NCI-H146 treated with DMSO at 0.1 percent for 48 hours (cell line): ENCODE measurements around the gene PXMP4.
A peak's percentile ranks its signal among the peaks of the same experiment; 100 is the strongest.

Experiments used
- DNase-seq: peaks from one replicate; lab custom pipeline; 2025; ENCODE audit not compliant: unreplicated experiment; lab: John Stamatoyannopoulos, UW

The PXMP4 gene

DNA sequence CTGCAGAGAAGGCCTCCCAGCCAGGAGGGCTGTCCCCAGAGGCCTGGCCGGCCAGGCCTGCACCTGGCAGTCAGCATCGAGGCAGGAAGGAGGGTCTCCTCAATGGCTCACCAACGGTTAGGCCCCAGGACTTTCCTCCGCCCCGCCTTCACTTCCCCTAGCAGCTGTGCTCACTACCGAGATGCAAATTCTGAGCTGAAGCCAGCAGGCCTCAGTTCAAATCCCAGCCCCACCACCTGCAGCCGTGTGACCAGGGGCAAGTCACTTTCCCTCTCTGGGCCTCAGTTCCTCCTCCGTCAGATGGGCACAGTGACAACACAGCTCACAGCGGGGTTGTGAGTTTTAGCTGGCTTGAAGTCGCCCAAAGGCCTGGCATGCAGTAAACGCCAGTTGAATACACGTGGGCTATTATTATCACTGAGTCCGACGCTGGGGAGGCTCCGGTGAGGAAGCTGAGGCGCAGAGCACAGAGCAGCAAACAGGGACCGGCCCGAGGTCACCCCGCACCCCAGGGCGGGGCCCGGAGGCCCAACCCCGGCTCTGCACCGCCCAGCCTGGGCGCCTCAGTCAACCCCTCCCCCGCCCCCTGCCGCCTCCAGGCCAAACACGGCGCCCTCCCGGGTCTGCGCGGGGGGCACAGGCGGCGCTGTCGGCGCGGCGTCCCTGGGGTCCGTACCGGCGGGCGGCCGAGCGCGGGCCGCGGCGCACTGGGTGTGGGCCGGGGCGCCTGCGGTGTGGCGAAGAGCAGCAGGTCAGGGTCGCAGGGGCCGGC lies 34.6 kb downstream of the PXMP4 start:
- DNase-seq = peak; percentile 84

DNA sequence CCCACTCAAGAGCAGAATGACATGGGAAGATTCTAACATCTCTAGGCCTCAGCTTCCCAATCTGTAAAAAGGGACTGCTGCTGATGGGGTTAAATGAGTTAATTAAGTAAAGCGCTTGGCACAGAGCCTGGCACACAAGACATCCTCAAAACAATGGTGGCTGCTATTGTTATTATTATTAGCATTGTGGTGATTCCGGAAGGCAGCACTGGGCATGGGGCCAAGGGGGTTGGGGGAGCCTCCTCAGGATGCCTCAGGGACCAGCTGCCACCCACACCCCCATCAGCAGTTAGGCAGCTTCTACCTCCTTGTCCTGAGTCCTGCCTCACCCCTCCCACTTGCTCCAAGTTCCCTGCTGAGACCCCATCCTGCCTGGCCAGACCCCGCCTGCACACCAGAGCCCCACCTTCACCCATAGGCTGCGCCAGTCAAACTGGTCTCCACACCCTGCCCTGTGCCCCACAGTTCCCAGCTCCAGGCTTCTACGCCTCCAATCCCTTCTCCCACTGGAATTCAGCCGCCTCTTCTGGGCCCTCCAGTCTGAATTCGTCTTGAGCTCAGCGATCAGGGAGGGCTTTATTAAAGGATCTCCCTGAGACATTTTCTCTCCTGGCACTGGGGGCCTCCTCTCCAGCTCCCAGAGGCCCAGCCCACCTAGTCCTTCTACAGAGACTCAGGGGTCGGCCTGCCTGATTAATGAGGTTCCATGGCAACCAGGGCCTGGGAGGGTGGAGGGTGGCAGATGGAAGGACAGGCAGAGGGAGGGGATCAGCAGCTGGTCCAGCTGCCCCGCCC lies 35.4 kb downstream of the PXMP4 start:
- peak; percentile 62 for DNase-seq

- no peak for DNase-seq
These were observed 38.3 kb downstream of the PXMP4 start for GRCh38 chr20:33681728-33682353.

DNA sequence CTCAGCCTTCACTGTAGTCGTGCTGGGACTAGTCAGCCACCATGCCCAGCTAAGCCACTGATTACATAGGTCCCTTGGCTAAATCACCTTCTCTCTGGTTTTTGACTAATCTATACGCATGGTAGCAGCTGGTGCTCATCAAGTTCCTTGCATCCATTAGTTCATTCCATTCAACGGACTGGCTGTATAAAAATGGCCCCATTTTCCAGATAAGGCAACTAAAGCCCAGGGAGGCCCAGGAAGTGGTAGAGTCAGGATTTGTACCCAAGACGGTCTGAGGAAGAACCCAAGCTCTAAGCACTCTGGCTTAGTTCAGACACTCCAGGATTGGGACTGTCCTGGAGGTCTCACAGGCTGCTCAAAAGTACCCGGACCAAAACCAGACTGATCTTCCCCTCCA lies 38.8 kb downstream of the PXMP4 start:
- DNase-seq = no peak

- DNase-seq = no peak
These were observed 39.4 kb downstream of the PXMP4 start for GRCh38 chr20:33680686-33681085.

DNA sequence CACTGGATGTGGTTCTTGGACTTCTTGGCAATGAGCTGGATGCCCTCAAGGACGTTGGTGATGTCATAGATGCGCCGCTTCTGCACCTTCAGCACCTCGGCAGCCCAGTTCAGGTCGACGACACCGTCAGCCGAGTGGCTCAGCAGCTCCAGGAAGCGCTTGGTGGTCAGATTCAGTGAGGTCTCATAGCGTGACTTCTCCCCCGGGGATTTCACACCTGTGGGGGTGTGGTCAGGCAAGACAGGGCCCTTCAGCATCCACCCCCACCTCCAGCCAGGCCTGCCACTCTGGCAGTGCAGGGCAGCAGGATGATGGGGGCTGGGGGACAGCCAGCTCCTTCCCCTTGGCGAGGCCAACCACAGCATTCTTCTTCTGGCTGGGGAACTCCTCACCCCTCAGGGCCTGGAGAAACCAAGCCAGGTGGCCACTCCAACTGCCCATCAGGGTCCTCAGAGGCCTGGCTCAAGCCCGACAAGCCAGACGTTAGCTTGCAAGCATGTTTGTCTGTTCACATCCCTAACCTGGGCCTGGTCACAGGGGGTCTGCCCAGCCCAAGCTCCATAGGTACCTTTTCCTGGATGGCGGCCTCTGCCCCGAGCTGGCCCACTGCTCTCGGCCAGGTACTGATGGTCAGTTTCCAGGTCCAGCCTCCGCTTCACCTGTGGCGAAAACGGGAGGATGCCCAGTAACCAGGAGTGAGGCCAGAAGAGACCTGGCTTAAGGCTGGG lies 40.2 kb downstream of the PXMP4 start:
- no peak for DNase-seq

DNA sequence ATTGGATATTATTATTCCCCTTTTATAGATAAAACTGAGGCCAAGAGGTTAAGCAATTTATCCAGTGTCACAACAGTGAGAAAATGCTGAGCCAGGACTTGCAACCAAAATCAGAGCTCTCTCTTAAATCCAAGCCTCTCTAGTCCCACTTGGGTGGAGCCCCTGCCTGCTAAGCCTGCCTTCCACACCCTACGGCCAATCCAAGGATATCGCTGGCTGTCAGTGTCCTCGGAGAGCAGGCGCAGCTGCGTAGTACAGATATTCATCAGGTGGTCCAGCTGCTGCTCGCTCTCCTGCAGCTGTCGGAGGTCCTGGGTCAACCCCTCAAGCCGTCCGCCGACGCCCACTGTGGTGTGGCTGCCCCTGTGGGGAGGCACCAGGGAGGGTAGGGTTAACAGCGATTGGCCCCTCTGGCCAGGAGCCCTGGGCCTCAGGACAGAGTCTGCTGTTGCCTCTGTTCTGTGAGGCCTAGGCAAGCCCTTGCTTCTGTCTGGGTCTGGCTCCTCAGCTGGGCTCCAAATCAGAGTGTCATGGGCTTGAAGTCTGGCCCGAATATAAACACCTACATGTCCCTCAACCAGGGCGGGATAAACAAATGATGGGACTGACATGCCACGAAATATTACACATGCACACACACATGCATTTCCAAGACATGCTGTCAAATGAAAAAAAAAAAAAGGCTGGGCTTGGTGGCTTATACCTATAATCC lies 42.0 kb downstream of the PXMP4 start:
- no peak for DNase-seq

DNA sequence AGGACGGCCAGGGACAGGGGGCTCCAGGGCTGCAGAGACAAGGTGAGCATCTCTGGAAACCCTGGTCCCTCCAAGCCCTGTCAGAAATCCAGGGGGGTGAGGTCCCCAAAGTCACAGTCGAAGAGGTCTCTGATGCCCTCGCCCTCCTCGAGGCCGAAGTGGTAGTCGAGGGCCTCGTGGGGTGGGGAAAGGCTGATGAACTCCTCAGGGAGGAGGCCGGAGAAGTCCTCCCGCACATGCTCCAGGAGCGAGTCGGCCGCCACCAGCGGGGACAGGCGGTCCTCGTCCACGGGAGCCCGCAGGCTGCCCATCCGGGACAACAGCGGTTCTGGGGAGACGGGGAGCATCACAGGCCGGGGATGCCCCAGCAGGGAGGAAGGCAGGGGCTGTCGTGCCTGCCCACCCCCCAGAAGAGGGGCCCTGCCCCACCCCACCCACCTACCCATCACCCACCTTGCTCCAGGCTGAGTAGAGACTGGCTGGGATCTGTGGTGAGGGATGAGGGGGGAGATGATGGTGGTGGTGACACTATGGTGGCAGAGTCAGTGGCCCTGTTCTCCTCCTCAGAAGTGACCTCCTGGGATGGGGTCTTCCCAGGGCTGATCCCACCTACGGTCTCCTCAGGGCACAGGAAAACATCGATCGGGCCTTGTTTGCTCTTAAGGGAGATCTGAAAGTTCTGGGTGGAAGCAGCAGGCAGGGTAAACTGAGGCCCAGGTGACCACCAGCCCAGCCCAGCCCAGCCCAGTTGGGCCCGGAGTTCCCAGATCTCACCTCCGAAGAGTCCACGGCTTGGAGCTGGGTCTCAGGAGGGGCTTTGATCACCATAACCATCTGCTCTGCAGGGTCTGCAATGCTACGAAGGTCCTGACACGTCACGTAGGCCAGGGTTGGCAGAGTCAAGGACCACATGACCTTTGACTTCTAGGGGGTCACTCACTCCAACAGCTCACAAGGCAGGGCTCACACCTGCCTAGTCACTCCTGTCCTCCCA lies 43.2 kb downstream of the PXMP4 start:
- DNase-seq = no peak

DNA sequence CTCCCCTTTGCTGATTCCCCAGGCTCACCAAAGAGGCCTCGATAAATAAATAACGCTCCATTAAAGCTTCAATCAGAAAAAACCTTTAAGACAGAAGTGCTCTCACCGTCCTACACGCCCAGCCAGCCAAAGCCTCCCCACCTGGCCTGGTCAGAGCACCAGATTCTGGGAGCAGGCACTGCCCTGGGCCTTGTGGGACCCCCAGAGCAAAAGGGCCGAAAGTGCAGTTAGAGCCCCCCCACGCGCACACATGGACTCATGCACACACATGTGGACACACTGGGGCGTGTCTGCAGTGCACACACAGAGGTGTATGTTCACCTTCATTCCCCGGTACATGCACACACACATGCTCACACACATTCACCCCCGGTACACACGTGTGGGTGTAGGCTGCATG lies 44.0 kb downstream of the PXMP4 start:
- no peak for DNase-seq

DNA sequence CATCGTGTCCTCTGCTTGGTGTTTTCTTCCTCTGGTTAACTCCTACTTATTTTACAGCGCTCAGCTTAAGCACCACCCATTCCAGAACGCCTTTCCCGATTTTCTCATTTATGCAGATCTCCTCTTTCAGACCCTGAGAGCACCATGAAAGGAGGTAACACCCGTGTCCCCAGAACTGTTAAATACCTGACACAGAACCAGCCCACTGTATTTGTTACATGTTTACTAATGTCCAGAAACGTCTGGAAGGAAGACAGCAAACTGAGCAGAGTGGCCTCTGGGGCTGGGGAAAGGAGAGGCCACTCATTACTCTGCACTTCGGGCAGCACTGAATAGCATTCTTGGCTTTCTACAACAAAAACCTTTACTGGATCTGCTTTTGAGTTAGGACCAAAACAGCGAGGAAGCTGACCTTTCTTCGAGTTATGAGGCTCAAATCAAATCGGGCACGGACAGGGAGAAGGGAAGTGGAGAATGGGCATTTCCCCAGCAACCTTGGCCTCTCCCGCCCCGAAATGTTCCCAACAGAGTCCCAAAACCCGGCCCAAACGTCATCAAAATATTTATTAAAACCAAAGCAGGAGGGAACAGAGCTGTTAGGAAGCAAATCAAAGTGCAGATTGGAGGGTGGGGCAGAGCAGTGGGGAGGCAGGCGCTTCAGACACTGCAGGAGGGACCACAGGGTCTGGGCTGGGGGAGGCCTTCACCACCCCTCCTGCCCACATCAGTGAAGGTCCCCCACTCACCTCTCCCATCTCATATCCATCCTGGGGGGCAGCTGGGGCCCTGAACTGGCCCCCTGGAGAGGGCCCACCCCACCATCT lies 44.8 kb downstream of the PXMP4 start:
- DNase-seq = peak; percentile 16

DNA sequence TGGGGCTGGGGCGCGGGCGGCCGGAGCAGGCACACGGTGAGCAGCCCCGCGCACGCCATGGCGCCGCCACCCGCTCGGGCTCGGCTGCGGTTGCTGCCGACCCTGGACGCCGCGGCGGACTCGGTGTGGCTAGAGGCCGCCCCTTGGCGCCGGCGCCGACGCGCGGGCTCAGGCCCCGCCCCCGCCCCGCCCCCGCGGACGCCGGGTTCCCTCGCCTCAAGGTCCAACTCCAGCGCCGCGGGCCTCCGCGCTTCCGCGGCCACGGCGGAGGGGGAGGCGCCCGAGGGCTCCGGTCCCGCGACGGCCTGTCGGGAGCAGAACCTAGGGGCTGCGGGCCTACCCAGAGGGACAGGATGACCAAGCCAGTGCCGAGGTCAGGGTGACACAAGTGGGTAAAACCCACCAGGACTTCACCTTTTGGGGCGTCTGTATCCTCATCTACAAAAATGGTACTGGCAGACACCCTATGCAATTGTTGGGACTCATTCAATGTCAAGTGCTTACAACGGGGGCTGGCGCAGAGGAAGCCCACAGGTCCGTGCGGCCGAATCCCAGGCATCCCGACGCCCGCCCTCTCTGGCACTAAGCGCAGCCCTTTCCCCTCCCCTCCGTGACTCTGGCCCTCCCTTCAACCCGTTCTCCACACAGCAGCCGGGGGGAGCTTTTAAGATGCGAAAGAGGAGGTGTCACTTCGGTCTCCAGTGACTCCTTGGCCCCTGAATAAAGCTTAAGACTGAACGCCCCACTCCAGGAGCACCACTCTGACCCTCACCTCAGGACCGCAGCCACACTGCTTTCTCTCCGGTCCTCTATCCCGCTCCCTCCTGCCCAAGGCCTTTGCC lies 45.6 kb downstream of the PXMP4 start, which contains the start of gene NECAB3:
Gene NECAB3, minus strand, starts transcription at position 135 of the 842 bp plus-strand sequence. Its CDS starts 76 bp downstream, at position 59.
- peak; percentile 54 for DNase-seq

DNA sequence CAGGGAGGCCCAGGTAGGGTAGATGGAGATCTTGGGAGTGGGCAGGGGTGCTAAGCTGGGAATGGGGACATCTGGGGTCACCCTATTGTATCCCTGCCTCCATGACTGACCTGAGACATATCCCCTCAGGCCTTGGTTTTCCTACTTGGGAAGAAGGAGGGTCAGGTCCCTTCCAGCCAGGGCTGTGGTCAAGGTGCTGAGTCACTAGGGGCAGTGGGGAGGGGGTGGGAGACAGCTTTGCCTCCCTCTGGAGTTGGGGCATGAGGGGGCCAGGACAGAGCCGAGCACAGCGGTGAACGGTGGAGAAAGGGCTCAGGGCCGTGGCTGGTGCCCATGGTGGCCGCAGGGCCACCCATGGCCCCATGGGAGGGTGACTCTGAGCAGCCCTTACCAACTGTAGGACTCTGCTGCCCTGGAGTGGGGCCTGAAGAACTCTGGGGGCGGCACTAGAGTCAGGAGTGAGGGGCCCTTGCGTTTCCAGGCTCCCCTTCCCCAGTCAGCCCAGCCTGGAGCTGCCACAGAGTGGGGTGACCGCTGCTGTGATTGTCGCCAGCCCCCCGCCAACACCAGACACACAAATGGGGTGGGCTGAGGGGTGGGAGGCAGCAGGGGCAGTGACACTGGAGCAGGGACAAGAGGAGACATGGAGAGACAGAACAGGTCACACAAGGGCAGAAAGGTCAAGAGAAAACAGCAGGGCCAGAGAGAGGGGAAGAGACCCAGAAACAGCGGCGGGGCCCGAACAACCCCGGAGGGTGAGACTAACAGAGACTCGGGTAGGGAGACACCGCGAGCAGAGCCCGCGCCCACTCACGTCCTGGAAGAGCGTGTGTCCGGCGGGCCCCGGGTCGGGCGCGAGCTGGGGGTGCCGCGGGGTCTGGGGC lies 46.5 kb downstream of the PXMP4 start:
- DNase-seq = peak; percentile 54

GRCh38 chr20:33673114-33673409 lies 47.0 kb downstream of the PXMP4 start:
- no peak for DNase-seq

GRCh38 chr20:33672426-33673113 lies 47.5 kb downstream of the PXMP4 start:
- DNase-seq = peak; percentile 94

- no peak for DNase-seq
These were observed 48.4 kb downstream of the PXMP4 start for GRCh38 chr20:33671573-33672288.
